OCI-M2 (cell line): Measurements from ENCODE around the gene RASL10A.

Experiments used
- DNase-seq: peaks from one replicate; lab custom pipeline; 2025; ENCODE audit not compliant: unreplicated experiment; lab: John Stamatoyannopoulos, UW

RASL10A gene

DNA sequence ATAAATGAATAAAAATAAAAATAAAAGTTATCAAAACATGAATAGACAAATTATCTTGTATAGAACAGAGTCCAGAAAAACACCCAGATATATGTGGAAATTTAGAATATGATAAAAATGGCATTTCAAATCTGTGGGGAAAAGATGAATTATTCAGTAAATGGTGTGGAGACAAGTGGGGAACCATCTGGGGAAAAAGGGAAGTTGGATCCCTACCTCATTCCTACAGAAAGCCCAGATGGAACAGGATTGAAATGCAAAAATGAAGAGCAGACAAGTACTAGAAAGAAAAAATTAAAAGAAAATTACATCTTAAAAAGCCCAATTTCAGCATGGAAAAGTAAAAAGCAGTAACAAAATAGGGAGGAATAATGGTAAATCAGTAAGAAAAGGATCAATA is 8.1 kb upstream of the RASL10A start:
- DNase-seq = no peak

DNA sequence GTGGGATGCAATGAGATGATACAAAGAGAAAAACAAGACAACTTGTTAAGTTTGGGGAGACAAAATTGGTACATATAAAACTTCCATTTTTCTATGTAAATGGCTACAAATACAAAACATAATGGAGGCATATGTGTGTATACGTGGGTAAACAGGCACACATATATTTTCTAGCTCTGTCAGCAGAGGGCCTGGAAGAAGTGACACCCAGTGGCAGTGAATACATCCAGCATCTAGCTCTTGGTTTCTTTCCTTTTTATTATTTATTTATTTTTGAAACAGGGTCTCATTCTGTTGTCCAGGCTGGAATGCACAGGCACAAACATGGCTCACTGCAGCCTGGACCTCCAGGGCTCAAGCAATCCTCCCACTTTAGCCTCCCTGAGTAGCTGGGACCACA is 5.0 kb upstream of the RASL10A start:
- DNase-seq = no peak

DNA sequence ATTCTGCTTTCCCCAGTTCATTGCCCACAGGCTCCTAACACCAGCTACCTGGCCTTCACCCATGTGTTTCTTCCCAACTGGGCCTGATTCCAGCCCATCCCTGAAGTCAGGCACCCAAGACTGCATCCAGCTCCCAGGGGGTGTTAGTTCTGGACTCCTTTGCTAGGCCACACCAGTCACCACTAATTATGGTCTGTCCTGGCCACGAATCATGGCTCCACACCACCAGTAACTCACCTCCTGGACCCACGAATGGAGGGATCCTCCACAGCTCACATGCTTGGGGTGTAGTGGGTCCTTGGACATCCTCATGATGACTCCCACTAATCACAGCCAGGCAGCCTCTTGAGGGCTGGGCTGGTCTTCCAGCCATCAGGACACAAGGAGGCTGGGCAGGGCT is 3.6 kb upstream of the RASL10A start:
- DNase-seq = no peak

DNA sequence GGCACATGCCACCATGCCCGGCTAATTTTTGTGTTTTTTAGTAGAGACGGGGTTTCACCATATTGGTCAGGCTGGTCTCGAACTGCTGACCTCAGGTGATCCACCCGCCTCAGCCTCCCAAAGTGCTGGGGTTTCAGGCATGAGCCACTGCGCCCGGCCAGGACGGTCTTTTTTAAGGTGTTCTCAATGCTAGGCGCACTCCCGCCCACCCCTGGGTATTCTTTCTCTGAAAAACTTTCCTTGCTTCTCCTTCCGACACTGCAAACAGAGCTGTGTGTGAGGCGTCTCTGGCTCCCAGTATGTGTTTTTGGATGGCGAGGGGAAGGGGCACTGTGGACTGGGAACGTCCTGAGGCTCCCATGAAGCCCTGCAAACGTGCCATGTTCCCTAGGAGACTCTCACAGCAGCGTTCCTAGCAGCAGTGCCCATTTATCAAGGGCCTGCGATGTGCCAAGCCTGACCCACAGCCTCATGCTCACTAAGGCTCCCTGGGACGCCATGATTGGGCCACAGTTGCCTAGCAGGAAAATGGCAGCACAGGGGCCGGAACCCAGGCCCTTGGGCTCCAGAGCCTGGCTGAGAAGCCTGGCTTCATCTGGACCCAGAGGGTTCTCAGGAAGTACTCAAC is 2.4 kb upstream of the RASL10A start:
- DNase-seq = no peak

DNA sequence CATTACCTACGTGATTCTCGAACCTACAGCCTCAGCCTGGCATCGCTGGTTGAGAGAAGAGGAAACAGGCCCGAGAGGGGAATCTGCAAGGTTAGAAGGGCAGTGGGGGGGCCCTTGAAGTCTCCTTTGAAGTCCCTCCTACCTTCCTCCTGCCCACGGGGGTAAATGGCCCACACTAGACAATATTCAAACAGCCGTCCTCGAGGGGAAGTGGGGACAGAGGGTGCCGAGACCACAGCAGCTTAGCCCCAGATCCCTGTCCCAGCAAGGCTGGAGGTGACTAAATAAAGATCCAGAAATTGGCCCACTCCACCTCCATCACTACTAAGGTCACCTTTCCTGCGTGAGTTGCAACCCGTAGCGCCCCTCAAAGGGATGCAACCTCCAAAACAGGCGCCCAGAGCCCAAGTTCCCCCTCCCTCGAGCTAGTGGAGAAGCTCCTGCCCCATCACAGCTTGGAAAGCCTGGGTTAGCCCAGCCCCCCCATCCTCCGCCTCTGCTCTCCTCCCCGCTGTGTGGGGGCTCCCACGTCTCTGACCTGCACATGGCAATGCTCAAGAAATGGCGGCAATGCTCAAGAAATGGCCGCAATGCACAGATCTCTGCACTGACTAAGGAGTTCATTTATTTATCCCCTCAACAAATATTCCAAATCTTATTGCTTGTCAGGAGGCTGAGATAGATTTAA is 788 bp upstream of the RASL10A start:
- DNase-seq = no peak

DNA sequence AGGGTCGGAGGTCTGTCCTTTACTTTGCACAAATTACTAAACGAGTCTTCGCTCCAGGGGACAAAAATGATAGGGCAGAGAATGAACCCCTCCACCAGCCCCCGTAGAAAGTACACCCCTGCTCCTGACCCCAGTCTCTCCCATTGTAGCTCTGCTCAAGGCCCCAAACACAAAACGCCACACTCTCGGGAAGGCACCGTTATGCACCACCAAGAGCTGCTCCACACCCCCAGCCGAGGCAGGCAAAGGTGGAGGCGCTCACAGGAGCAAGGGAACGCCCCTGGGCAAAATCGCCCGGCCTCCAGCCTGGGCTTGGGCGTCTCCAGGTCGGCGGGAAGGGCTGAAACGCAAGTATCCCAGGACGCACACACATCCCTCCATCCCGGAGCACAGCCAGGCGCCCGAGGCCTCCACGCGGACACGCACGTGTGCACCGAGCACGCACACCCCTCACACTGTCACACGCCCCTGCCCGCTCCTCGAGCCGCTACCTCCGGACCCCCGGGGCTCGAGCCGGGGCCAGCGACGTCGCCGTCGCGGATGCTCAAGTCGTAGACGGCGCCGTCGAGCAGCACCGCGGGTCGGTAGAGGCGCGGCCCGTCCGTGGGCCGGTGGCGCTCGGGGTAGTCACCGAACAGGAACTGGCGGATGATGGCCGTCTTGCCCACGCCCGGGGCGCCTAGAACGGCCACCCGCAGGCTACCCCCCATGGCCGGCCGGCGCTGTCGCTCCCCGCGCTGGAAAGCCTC is 786 bp downstream of the RASL10A start:
- no peak for DNase-seq

DNA sequence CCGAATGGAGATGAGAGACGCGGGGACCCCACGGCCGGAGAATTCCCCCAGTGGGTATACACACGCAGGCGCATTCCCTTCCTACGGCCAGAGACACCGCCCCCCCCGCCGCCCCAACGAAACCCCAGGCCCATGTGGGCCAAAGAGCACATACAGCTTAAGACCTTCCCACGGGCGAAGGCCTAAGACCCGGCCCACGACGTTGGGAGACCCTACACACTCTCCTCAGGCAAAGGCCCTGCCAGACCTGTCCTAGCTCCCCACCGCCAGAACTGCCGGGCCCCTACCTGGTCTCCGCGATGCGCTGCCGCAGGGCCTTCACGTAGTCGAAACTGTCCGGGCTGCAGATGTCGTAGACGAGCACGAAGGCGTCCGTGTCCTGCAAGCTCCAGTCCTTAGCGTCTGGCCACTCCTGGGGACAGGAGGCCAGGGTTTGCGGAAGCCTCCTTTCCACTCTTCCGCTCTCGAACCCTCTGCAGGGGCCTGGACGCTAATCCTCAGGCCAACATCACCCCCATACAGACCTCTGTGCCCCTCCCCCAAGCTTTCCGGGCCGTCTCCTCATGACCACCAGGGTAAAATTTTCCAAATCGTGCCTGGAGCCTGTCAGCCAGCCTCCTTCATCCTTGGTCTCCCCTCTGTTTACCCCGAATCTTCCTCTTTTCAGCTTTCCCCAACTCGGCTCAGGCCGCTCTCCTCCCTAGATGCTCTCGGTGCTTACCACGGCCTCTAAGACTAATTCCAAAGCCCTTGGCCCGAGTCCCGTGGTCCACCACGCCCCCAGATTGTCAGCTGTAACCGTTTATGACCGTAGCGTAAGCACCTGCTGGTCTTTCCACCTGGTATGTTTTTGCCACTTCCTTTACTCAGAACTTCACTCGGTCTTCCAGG is 1.7 kb downstream of the RASL10A start:
- no peak for DNase-seq

DNA sequence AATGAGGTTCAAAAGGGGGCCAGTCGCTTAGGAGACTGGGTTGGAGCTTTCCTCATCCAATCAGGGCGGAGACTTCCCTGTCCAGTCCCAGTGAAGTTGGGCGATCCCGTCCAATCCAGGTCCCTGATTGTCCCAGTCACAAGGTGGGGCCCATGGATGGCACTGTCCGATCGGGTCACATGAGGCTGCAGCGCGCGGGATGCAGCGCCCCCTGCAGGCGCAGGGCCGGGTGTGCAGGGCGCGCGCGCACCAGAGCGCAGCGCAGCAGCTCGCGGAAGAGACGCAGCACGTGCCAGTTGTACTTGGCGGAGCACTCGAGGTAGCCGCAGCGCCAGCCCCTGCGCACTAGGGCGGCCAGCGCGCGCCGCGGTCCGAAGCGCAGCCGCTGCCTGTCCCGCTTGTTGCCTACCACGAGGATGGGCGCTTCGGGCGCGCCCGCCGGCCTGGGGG is 2.3 kb downstream of the RASL10A start:
- DNase-seq = no peak

DNA sequence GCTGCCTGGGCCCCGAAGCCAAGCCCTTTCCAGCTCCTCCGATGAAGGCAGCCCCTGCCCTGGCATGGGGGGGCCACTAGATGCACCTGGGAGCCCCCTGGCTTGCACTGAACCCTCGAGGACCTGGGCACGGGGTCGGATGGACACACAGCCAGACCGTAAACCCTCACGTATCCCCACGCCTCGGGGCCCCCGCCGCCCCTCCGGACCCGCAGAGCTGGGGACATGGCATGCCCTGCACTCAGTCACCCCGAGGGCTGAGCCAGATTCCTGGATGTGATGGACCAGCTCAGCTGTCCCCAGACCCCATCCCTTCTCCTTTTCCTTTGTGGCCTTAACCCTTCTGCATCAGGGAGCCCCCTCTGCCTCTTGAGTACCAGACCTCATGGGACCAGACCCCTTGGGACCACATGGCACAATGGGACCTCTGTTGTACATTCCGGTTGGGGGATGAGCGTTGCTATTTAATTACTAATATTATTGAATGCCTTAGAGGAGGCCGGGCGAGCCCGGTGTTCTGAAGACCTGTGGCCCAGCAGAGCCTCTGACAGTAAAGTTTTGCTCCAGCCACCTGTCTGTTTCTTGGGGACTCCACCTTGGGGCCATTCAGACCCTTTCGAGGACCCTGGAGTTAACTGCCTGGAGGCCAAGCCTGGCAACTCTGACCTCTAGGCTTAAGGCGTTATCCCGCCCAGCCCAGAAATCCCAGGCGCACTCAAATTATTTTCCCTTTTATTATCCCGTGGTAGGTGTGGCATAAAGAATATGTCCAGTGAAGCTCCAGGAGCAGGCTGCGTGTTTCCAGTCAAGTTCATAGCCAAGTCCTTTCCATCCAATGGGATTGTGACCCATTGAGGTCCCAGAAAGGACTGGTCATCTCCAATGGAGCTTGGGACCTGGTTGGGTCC is 3.0 kb downstream of the RASL10A start:
- no peak for DNase-seq

DNA sequence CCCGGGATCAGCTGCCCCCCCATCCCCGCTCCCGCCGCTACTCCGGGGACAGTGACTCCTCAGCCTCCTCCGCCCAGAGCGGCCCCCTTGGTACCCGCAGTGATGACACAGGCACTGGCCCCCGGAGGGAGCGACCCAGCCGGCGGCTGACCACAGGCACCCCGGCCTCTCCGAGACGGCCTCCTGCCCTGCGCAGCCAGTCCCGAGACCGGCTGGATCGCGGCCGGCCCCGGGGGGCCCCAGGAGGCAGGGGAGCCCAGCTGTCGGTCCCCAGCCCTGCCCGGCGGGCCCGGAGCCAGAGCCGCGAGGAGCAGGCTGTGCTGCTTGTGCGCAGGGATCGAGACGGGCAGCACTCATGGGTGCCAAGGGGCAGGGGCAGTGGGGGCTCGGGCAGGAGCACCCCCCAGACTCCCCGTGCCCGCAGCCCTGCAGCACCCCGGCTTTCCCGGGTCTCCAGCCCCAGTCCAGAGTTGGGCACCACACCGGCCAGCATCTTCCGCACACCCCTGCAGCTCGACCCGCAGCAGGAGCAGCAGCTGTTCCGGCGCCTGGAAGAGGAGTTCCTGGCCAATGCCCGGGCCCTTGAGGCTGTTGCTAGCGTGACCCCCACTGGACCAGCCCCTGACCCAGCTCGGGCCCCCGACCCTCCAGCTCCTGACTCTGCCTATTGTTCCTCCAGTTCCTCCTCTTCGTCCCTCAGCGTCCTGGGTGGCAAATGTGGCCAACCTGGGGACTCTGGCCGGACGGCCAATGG is 3.9 kb downstream of the RASL10A start:
- DNase-seq = no peak

DNA sequence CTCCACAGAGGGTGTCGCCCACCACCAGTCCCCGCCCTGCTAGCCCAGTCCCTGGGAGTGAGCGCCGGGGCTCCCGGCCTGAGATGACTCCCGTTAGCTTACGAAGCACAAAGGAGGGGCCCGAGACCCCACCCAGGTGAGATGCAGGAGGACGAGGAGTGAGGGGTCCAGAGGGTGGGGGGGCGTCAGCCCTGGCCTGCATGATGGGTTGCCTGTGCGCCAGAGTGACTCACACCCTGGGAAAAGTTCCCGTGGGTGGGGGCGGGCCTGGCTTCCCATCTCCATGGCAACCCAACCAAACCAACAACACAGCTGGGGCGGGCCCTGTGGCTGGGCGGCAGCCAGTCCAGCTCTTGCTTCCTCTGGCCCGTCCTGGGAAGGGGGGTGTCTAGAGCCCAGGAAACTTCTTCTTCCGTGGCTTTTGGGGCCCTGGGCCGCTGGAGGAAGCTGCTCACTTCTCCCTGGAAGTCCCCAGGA is 4.6 kb downstream of the RASL10A start:
- no peak for DNase-seq

DNA sequence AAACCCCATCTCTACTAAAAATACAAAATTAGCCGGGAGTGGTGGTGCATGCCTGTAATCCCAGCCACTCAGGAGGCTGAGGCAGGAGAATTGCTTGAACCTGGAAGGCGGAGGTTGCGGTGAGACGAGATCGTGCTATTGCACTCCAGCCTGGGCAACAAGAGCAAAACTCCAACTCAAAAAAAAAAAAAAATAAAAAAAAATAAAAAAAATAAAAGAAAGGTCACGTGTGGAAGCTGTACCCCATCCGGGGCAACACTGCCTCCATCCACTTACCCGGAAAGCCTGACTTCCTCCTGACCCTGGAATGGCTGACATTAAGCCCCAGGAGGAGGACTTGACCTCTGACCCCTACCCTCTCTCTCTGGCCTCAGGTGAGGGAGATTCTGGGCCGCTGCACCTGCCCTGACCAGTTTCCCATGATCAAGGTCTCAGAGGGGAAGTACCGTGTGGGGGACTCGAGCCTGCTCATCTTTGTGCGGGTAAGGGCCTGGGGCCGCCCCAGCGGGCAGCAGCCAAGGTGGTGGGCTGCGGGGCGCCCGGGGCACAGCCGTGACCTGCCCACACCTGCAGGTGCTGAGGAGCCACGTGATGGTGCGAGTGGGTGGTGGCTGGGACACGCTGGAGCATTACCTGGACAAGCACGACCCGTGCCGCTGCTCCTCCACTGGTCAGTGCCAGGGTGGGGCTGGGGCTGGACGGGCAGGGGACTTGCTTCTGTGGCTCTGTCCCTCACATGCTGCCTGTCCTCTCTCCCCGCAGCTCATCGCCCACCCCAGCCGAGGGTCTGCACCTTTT is 5.2 kb downstream of the RASL10A start:
- DNase-seq = no peak

DNA sequence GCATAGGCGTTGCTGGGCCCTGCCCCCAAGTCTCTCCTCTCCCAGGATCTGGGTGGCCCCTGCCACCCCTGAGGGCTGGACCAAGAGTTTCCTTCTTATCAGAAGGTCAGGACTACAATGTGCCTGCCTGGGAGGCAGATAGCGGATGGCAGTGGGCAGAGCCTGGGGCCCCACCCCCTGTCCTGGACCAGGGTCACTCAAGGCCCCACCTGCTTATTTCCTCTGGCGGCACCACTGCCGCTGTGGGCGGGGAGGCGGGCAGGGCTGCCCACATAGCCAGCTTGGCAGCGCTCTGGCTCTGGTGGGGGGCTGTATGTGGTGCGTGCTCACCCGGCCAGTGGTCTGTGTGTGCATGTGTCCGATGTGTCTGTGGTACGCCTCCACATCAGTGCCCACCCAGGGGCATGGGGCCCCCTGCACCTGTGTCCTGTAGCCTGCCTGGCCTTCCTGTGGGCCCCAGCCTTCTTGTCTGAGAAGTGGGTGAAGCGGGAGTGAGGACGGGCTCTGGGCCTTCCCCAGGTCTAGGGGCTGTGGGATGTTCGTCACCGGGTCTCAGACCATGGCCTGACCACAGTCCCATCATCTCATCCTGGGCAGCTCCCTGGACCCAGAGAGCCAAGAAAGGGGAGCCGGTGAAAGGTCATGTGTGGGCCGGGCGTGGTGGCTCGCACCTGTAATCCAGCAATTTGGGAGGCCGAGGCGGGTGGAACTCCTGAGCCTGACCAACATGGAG is 6.0 kb downstream of the RASL10A start:
- DNase-seq = no peak

DNA sequence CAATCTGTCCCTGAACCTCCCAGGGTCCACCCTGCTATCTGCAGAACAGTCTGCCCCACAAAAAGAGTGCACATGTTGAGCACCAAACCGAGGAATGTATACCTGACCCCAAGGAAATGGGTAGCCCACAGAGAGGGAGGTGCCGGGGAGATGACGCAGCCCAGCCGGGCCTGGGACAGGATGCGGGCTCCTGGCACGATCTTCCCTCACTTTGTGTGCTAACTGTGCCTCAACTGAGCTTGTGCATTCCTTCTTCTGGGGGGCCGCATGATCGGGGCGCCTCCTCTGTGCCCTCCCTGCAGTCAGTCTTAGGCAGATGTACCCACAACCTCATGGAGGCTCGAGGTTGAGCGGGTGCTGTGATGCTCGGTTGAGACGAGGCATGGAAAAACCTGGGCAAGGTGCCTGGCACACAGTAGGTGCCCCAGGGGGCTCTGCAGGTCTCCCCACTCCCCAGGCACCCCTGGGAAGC is 6.7 kb downstream of the RASL10A start:
- no peak for DNase-seq

DNA sequence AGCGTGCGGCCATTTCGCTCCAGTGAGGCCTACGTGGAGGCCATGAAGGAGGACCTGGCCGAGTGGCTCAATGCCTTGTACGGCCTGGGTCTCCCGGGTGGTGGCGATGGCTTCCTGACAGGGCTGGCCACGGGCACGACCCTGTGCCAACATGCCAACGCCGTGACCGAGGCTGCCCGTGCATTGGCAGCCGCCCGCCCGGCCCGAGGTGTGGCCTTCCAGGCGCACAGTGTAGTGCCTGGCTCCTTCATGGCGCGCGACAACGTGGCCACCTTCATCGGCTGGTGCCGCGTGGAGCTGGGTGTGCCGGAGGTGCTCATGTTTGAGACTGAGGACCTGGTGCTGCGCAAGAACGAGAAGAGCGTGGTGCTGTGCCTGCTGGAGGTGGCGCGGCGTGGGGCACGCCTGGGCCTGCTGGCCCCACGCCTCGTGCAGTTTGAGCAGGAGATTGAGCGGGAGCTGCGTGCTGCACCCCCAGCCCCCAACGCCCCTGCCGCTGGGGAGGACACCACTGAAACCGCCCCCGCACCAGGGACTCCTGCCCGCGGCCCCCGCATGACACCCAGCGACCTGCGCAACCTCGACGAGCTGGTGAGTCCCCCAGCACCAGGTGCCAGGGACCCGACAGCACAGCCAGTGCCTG is 7.2 kb downstream of the RASL10A start:
- no peak for DNase-seq

DNA sequence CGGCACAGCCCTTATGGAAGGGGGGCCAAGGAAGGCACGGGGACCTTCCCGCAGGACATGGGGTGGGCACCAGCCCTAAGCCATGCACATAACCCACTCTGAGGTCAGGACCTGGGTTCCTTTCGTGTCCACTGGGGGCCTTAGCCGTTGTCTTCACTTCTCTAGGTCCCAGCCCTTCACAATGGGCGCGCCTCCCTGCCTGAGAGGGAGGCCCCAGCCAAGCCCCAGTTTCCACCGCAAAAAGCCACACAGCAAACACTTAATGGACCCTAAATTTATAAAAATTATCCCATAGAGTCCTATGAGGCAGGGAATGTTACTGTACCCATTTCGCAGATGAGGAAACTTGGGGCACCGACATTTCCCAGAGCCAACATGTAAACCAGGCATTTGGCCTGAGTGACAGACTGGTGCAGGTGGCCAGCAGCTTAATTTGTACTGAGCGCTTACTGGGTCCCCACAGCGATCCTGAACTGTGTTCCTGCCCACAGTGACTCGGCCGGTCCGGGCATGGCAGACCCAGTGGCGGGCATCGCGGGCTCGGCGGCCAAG is 7.8 kb downstream of the RASL10A start:
- no peak for DNase-seq
